HG02885 (cell line): ENCODE measurements around the gene BRWD1.

Experiments used
- ATAC-seq: cut with Tn5 transposase; IDR thresholded peaks from one replicate; pipeline ENCODE4 v1.9.1; 2021; ENCODE audit warnings: mild to moderate bottlenecking; ENCODE audit not compliant: unreplicated experiment, poor library complexity

Gene BRWD1

GRCh38 chr21:39208624-39209333, 104.7 kb downstream of the BRWD1 start:
- ATAC-seq, result no peak

GRCh38 chr21:39204134-39204533, 109.3 kb downstream of the BRWD1 start:
- no peak for ATAC-seq

- no peak for ATAC-seq
These were observed 114.6 kb downstream of the BRWD1 start for GRCh38 chr21:39198800-39199199.

DNA sequence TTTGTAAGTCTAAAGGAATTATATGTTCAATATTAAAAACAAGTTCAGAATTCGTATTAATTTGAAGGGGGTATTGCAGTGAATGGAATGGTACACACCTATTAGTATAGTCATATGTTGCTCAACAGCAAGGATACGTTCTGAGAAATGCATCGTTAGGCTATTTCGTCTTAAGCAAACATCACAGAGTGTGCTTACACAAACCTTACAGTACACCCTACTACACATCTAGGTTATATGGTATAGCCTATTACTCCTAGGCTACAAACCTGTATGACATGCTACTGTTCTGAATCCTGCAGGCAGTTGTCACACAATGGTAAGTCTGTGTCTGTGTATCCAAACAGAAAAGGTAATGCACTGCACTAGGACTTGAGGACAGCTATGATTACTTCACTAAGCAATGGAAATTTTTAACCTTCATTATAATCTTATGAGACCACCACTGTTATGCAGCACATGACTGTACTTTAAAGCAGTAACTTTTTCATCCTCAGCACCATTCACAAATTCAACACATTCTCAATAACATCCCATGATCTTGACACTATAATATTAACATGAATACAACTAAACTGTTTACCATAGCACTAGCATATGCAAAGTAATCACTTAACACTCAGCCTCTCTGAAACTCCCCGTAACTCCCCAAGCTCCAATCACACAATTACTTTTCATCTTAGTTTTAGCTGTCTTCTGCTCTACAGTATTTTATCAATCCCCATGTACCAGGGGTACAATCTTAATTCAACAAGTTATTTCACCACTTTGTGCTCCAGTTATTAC, 115.8 kb downstream of the BRWD1 start:
- no peak for ATAC-seq

DNA sequence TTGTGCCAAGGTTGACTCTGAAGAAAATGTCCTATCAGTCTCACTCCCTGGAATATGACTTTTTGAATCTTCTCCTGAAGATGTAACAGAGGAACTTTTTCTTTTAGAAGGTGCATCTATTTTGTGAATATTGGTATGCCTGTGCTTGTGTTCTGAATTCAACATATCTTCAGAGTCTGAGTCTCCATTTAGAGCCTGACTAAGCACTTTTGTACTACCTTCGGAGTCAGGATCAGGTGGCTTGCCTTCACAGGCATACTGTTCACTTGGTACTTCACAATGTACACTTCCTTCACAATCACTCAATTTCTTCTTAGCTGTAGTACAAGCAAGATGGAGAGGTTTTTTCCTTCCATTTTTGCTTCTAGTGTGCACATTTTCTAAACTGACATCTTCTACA, 116.6 kb downstream of the BRWD1 start:
- no peak for ATAC-seq

GRCh38 chr21:39196310-39196709, 117.1 kb downstream of the BRWD1 start:
- ATAC-seq, result no peak

DNA sequence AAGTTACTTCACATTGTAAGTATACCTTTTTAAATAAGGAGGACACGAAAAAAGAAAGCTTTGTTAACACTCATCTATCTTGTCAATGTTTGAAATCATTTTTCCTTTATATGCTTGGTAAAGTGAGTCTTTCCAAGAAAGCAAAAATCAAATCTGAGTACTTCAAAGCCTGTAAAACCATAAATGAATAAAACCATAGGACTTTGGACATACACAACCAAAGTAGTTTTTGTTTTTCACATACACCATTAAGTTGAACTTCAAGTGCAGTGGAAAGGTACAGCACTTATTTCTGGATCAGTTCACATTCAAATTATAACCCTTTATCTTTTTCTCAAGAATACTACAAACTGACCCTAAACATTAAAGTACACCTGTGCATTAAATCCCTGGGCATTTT, 120.1 kb downstream of the BRWD1 start:
- ATAC-seq, result no peak

GRCh38 chr21:39189857-39190604, 123.4 kb downstream of the BRWD1 start:
- ATAC-seq, result no peak

- no peak for ATAC-seq
These were observed 124.8 kb downstream of the BRWD1 start for GRCh38 chr21:39188521-39189139.

DNA sequence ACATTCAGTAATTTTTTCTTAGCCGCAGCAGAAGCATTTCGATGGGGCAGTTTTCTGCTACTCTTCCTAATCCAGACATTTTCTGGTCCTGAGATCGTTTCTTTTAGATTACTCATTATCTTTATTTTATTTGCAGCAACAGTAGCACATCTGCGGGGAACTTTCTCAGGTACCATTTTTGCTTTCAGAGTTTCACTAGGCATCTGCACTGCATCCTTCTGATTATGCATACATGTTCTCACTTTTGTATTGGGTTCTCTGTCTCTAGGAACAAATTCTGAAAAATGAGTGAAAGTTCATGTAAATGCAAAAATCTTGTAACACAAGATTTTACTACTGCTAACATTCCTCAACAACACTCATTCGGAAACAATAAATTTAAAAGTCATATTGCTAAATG, 126.3 kb downstream of the BRWD1 start:
- ATAC-seq, result no peak

GRCh38 chr21:39186676-39187075, 126.8 kb downstream of the BRWD1 start:
- ATAC-seq, result no peak

- no peak for ATAC-seq
These were observed 128.3 kb downstream of the BRWD1 start for GRCh38 chr21:39185157-39185556.

GRCh38 chr21:39184050-39184980, 129.1 kb downstream of the BRWD1 start:
- ATAC-seq, result no peak

- peak; percentile 86 for ATAC-seq
These were observed 130.0 kb downstream of the BRWD1 start, which contains the start of gene PSMG1 for GRCh38 chr21:39183272-39184049. Gene PSMG1 (minus strand): TSS chr21:39183451. CDS start chr21:39183385, 66 bp downstream.

DNA sequence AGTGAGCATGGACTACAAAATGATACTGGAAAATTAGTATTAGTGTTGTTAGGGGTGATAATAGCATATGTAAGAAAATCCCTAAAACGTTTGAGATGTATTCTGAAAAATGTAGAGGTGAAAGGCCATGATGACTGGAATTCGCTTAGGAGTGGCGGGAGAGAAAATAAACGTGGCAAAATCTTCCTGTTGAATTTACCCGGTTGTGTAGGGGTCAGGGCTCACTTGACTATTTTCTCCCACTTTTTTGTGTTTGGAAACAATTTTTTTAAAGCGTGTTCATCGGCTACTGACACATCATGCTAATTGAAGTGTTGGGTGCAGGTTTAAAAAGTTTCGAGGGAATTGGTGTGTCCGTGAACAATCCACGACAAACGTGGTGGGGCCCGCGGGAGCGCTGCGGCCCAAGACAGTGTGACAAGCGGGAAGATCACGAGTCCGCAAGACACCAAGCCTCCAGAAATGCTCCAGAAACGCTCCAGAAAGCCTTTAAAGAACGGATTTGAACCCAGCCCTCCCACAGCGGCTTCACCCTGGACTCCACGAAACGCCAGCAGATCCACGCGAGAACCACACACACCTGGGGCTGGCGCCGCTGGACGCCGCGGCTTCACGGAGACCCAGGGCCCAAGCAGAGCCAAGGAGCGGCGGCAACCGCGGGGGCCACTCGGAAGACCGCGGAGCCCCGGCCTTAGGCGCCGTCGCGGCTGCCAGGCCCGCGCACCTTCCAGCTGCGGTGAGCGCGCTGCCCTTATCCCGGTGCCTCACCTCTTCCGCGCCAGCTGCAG, 130.8 kb downstream of the BRWD1 start:
- no peak for ATAC-seq

DNA sequence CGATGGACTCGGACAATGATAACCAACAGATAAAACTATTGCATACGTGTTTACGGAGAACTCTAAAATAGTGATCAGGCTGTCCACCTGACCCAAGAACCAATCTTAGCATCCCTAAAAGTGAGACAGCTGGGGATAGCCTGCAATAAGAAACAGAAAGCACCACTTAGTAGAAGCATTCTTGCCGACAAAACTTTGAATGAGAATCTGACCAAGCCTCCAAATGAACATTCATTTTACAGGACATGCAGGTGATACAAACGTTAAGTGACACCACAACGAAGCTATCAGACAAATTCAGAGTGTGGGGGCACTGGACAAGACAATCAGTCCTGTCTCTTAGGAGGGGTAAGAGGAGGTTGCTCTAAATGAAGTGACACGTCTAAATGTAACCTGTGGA, 131.4 kb downstream of the BRWD1 start:
- ATAC-seq, result no peak

DNA sequence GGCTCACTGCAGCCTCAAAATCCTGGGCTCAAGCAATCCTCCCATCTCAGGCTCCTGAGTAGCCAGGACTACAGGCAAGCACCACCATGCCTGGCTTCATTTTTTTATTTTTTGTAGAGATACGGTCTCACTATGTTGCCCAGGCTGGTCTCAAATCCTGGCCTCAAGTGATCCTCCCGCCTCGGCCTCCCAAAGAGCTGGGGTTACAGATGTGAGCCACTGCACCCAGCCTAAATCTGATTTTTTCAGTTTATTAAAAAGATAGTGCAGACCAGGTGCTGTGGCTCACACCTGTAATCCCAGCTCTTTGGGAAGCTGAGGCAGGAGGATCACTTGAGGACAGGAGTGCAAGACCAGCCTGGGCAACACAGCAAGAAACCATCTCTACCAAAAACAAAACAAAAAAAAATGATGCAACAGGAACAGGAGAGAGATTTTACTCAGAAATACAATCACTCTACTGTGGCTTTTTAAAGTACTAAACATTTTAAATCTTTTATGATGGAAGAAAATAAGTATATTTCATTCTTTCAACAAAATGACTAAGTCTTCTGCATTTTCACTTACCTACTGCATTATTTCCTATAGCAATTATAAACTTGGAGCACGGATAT, 132.1 kb downstream of the BRWD1 start:
- no peak for ATAC-seq
